NCI-H2107 (cell line): Measurements from ENCODE around the gene PLCL1.

Experiments
- DNase-seq: peaks from one replicate; lab custom pipeline; 2025; lab: John Stamatoyannopoulos, UW

The PLCL1 gene

GRCh38 chr2:197927994-197928393, 123.6 kb downstream of the PLCL1 start:
- no peak for DNase-seq

- DNase-seq = no peak
These were observed 124.9 kb downstream of the PLCL1 start for GRCh38 chr2:197929008-197929885.

- DNase-seq = no peak
These were observed 125.5 kb downstream of the PLCL1 start for GRCh38 chr2:197929886-197930227.

GRCh38 chr2:197930570-197931278, 126.3 kb downstream of the PLCL1 start:
- DNase-seq = no peak

GRCh38 chr2:197931661-197932312, 127.4 kb downstream of the PLCL1 start:
- DNase-seq = no peak

- DNase-seq = no peak
These were observed 128.0 kb downstream of the PLCL1 start for GRCh38 chr2:197932374-197932773.

GRCh38 chr2:197934261-197934933, 130.0 kb downstream of the PLCL1 start:
- no peak for DNase-seq

GRCh38 chr2:197934934-197935289, 130.5 kb downstream of the PLCL1 start:
- no peak for DNase-seq

- no peak for DNase-seq
These were observed 133.4 kb downstream of the PLCL1 start for GRCh38 chr2:197937814-197938213.

- no peak for DNase-seq
These were observed 134.2 kb downstream of the PLCL1 start for GRCh38 chr2:197938555-197938954.

- no peak for DNase-seq
These were observed 135.4 kb downstream of the PLCL1 start for GRCh38 chr2:197939787-197940186.

GRCh38 chr2:197940382-197940781, 136.0 kb downstream of the PLCL1 start:
- no peak for DNase-seq

GRCh38 chr2:197941715-197942114, 137.3 kb downstream of the PLCL1 start:
- DNase-seq = no peak

- DNase-seq = no peak
These were observed 139.3 kb downstream of the PLCL1 start for GRCh38 chr2:197943731-197944130.

- no peak for DNase-seq
These were observed 140.2 kb downstream of the PLCL1 start for GRCh38 chr2:197944416-197945096.

- DNase-seq = no peak
These were observed 142.2 kb downstream of the PLCL1 start for GRCh38 chr2:197946562-197946961.

- no peak for DNase-seq
These were observed 142.9 kb downstream of the PLCL1 start for GRCh38 chr2:197947219-197947757.

GRCh38 chr2:197949224-197949623, 144.8 kb downstream of the PLCL1 start:
- DNase-seq = no peak

GRCh38 chr2:197950006-197950405, 145.6 kb downstream of the PLCL1 start:
- DNase-seq = no peak

GRCh38 chr2:197950724-197951123, 146.3 kb downstream of the PLCL1 start:
- DNase-seq = no peak

GRCh38 chr2:197952540-197953202, 148.3 kb downstream of the PLCL1 start:
- no peak for DNase-seq
